Measurements from ENCODE around the gene SAMD5. TPM values are rescaled to one million over a fixed set of nuclear protein-coding genes. Genes with fewer than 3 reads are reported as not detected.

SAMD5 gene
- total and polyA plus RNA-seq, 2 donors from 2014 or later: 9.2 to 11.1 TPM

- Histone ChIP-seq H3K9me3 (ENCODE audit: control insufficient read depth in 2 of 3, insufficient read depth in 1 of 3, low read length in 3 of 3) (no peaks in the 10 kb centered on the region), H3K27me3 (ENCODE audit: control insufficient read depth, insufficient read depth, low read length) (no peaks in the 10 kb centered on the region), H3K9ac (ENCODE audit: low read length in 3 of 3) (no peak overlapping the region), H3K27ac (ENCODE audit: low read depth in 2 of 2, low read length in 2 of 2) (no peak overlapping the region), H3K36me3 (ENCODE audit: control insufficient read depth in 2 of 3, insufficient read depth in 3 of 3, low read length in 3 of 3) (no peaks in the 10 kb centered on the region), H3K4me1 (ENCODE audit: control insufficient read depth in 2 of 3, insufficient read depth in 2 of 3, low read depth in 1 of 3, low read length in 3 of 3) (no peaks in the 10 kb centered on the region), H3K4me3 (ENCODE audit: low read length in 3 of 3) (no peak overlapping the region)
- DNase-seq (no peak), FAIRE-seq (no peak)
- TF ChIP-seq CTCF (IDR thresholded peaks at IDR 0.05; ENCODE audit: borderline replicate concordance, extremely low read depth, insufficient read depth): no peak
- intact Hi-C loops (cut with DNase I): no loop called here
Measured at GRCh38 chr6:147603392-147604081, 95.0 kb downstream of the SAMD5 start.

GRCh38 chr6:147604373-147604772 lies 95.9 kb downstream of the SAMD5 start:
- intact Hi-C loops (cut with DNase I): no loop called here
- DNase-seq (peak in 2 of 5 donors; percentile 14 to 16), FAIRE-seq (no peak)
- no peaks in the 10 kb centered on the region for H3K4me1 ChIP-seq (ENCODE audit: control insufficient read depth in 2 of 3, insufficient read depth in 2 of 3, low read depth in 1 of 3, low read length in 3 of 3)
- no peaks in the 10 kb centered on the region for H3K36me3 ChIP-seq (ENCODE audit: control insufficient read depth in 2 of 3, insufficient read depth in 3 of 3, low read length in 3 of 3)
- TF ChIP-seq CTCF (IDR thresholded peaks at IDR 0.05; ENCODE audit: borderline replicate concordance, extremely low read depth, insufficient read depth): no peak
- H3K4me3 ChIP-seq (ENCODE audit: low read length in 3 of 3): no peak overlapping the region
- H3K27me3 ChIP-seq (ENCODE audit: control insufficient read depth, insufficient read depth, low read length): no peaks in the 10 kb centered on the region
- no peak overlapping the region for H3K9ac ChIP-seq (ENCODE audit: low read length in 3 of 3)
- H3K27ac ChIP-seq (ENCODE audit: low read depth in 2 of 2, low read length in 2 of 2): no peak overlapping the region
- no peaks in the 10 kb centered on the region for H3K9me3 ChIP-seq (ENCODE audit: control insufficient read depth in 2 of 3, insufficient read depth in 1 of 3, low read length in 3 of 3)

GRCh38 chr6:147611992-147612391 lies 103.5 kb downstream of the SAMD5 start:
- no peak overlapping the region for H3K4me3 ChIP-seq (ENCODE audit: low read length in 3 of 3)
- no peak overlapping the region for H3K9ac ChIP-seq (ENCODE audit: low read length in 3 of 3)
- no peaks in the 10 kb centered on the region for H3K4me1 ChIP-seq (ENCODE audit: control insufficient read depth in 2 of 3, insufficient read depth in 2 of 3, low read depth in 1 of 3, low read length in 3 of 3)
- DNase-seq (no peak), FAIRE-seq (no peak)
- no peak overlapping the region for H3K27ac ChIP-seq (ENCODE audit: low read depth in 2 of 2, low read length in 2 of 2)
- TF ChIP-seq CTCF (IDR thresholded peaks at IDR 0.05; ENCODE audit: borderline replicate concordance, extremely low read depth, insufficient read depth): no peak
- no peaks in the 10 kb centered on the region for H3K27me3 ChIP-seq (ENCODE audit: control insufficient read depth, insufficient read depth, low read length)
- intact Hi-C loops (cut with DNase I): no loop called here
- H3K36me3 ChIP-seq (ENCODE audit: control insufficient read depth in 2 of 3, insufficient read depth in 3 of 3, low read length in 3 of 3): no peaks in the 10 kb centered on the region
- no peaks in the 10 kb centered on the region for H3K9me3 ChIP-seq (ENCODE audit: control insufficient read depth in 2 of 3, insufficient read depth in 1 of 3, low read length in 3 of 3)

GRCh38 chr6:147614501-147614900 lies 106.0 kb downstream of the SAMD5 start:
- H3K36me3 ChIP-seq (ENCODE audit: control insufficient read depth in 2 of 3, insufficient read depth in 3 of 3, low read length in 3 of 3): no peaks in the 10 kb centered on the region
- no peaks in the 10 kb centered on the region for H3K4me1 ChIP-seq (ENCODE audit: control insufficient read depth in 2 of 3, insufficient read depth in 2 of 3, low read depth in 1 of 3, low read length in 3 of 3)
- no peaks in the 10 kb centered on the region for H3K9me3 ChIP-seq (ENCODE audit: control insufficient read depth in 2 of 3, insufficient read depth in 1 of 3, low read length in 3 of 3)
- no peak overlapping the region for H3K4me3 ChIP-seq (ENCODE audit: low read length in 3 of 3)
- H3K27me3 ChIP-seq (ENCODE audit: control insufficient read depth, insufficient read depth, low read length): no peaks in the 10 kb centered on the region
- no peak for TF ChIP-seq CTCF (IDR thresholded peaks at IDR 0.05; ENCODE audit: borderline replicate concordance, extremely low read depth, insufficient read depth)
- DNase-seq (no peak), FAIRE-seq (no peak)
- H3K9ac ChIP-seq (ENCODE audit: low read length in 3 of 3): no peak overlapping the region
- intact Hi-C loops (cut with DNase I): no loop called here
- no peak overlapping the region for H3K27ac ChIP-seq (ENCODE audit: low read depth in 2 of 2, low read length in 2 of 2)

Measured in kidney (tissue), 14 donors.